GM12878 (cell line): Measurements from ENCODE around the gene DGCR8. TPM values are rescaled to one million over a fixed set of nuclear protein-coding genes. Genes with fewer than 3 reads are reported as not detected.

Source experiments
- ATAC-seq: fragments of 200-7000 bp; cut with Tn5 transposase; 3 replicates; pipeline ENCODE4 v1.9.1; 2020; ENCODE audit warnings: mild to moderate bottlenecking, moderate library complexity
- BruUV-seq: library from RNA; stranded (reverse); fragments of 400-500 nt; replicated peaks from 2 replicates; lab custom pipeline; 2021; lab: Mats Ljungman, UMichigan
- CTCF ChIA-PET: fragments of 300-600 bp; sonication (Branson Sonifier 250); formaldehyde crosslinking; extraction: SDS; loops from one replicate; lab custom pipeline; 2021; ENCODE audit warnings: inconsistent platforms; lab: Yijun Ruan, JAX
- POLR2A ChIA-PET: fragments of 350-600 bp; formaldehyde crosslinking; extraction: SDS; loops from one replicate; lab custom pipeline; 2021; ENCODE audit warnings: inconsistent platforms; lab: Charles Lee
- RAD21 ChIA-PET: fragments of 300-600 bp; sonication (Branson Sonifier 250); formaldehyde crosslinking; loops from one replicate; lab custom pipeline; 2023; ENCODE audit warnings: antibody characterized with exemption; ENCODE audit not compliant: unreplicated experiment; lab: Charles Lee
- SMC1A ChIA-PET: fragments of 300-600 bp; sonication (Branson Sonifier 250); formaldehyde crosslinking; loops from one replicate; lab custom pipeline; 2023; ENCODE audit not compliant: unreplicated experiment, uncharacterized antibody; lab: Charles Lee
- DNase-seq: peaks from one replicate; pipeline ENCODE4 v3.0.0-alpha.2; 2011; ENCODE audit warnings: low read depth, low spot score
- FAIRE-seq: peaks from 3 replicates; lab custom pipeline; 2011; peaks lifted over from hg19 to GRCh38; lab: Jason Lieb, UNC
- H2AFZ ChIP-seq: 2 replicates; pipeline ENCODE4 v1.6.0; 2011; ENCODE audit warnings: low read depth, low read length, control low read depth; ENCODE audit not compliant: control insufficient read depth
- H3K27ac ChIP-seq: 2 replicates; pipeline ENCODE4 v1.5.1; 2011; ENCODE audit warnings: control low read depth; ENCODE audit not compliant: control insufficient read depth, insufficient read depth
- H3K27me3 ChIP-seq, 2 experiments: replicated peaks in 1 of 2; 2 replicates each; pipeline versions ENCODE4 v1.6.0 to v1.6.1; 2011; ENCODE audit warnings: low read length in 1 of 2; ENCODE audit not compliant: control insufficient read depth in 2 of 2, insufficient read depth in 2 of 2
- H3K36me3 ChIP-seq, 2 experiments: 2 replicates each; pipeline ENCODE4 v1.5.1; 2011; ENCODE audit warnings: low read length in 1 of 2; ENCODE audit not compliant: control insufficient read depth in 2 of 2, insufficient read depth in 2 of 2
- H3K4me1 ChIP-seq: 2 replicates; pipeline ENCODE4 v1.6.1; 2011; ENCODE audit warnings: mild to moderate bottlenecking, low read length, moderate library complexity, mixed read lengths; ENCODE audit not compliant: control insufficient read depth, insufficient read depth
- H3K4me2 ChIP-seq: 2 replicates; pipeline ENCODE4 v1.6.0; 2011; ENCODE audit warnings: control low read depth; ENCODE audit not compliant: control insufficient read depth, insufficient read depth
- H3K4me3 ChIP-seq: fragments of 200-600 bp; sonication (generic); 2 replicates; pipeline ENCODE4 v1.5.1; 2016
- H3K79me2 ChIP-seq: 2 replicates; pipeline ENCODE4 v1.6.0; 2011; ENCODE audit warnings: low read length; ENCODE audit not compliant: control insufficient read depth, insufficient read depth
- H3K9ac ChIP-seq: 2 replicates; pipeline ENCODE4 v1.8.0; 2011; ENCODE audit warnings: low read length, control low read depth, mixed read lengths; ENCODE audit not compliant: control insufficient read depth, insufficient read depth
- H3K9me3 ChIP-seq: replicated peaks from 3 replicates; pipeline ENCODE4 v1.5.1; 2011; ENCODE audit warnings: mild to moderate bottlenecking, low read length; ENCODE audit not compliant: control insufficient read depth, insufficient read depth
- H4K20me1 ChIP-seq: 2 replicates; pipeline ENCODE4 v1.6.0; 2011; ENCODE audit not compliant: control insufficient read depth, insufficient read depth
- BMI1 ChIP-seq: fragments of 450-650 bp; IDR thresholded peaks from 2 replicates; pipeline ENCODE4 v1.6.1; 2016; ENCODE audit warnings: mild to moderate bottlenecking, moderate library complexity, borderline replicate concordance
- BRCA1 ChIP-seq: IDR thresholded peaks from 2 replicates; pipeline ENCODE4 v1.6.1; 2011; ENCODE audit warnings: low read depth, low read length, improper control_type of control experiment
- MTA3 ChIP-seq: IDR thresholded peaks from 2 replicates; pipeline ENCODE4 v1.6.1; 2012; ENCODE audit warnings: low read length, inconsistent platforms, borderline replicate concordance
- POLR2A ChIP-seq: IDR thresholded peaks from 2 replicates; pipeline ENCODE4 v1.6.1; 2011; ENCODE audit warnings: low read depth, mild to moderate bottlenecking, low read length
- RAD21 ChIP-seq: IDR thresholded peaks from 2 replicates; pipeline ENCODE4 v1.6.1; 2011; ENCODE audit warnings: mild to moderate bottlenecking, low read depth, low read length, moderate library complexity; ENCODE audit not compliant: insufficient read depth
- SKIL ChIP-seq: fragments of 450-650 bp; IDR thresholded peaks from 2 replicates; pipeline ENCODE4 v1.6.1; 2017; ENCODE audit warnings: mild to moderate bottlenecking, low read depth, inconsistent platforms; ENCODE audit not compliant: poor library complexity, severe bottlenecking
- YY1 ChIP-seq: IDR thresholded peaks from 2 replicates; pipeline ENCODE4 v1.6.1; 2011; ENCODE audit warnings: low read depth, mild to moderate bottlenecking, low read length
- ZSCAN29 ChIP-seq: fragments of 450-650 bp; IDR thresholded peaks from 2 replicates; pipeline ENCODE4 v1.6.1; 2017; ENCODE audit warnings: mild to moderate bottlenecking, moderate library complexity
- WGBS: methylation state at CpG from one replicate; pipeline ENCODE4 v1.1.6; 2016; ENCODE audit warnings: low lambda C conversion rate; ENCODE audit not compliant: insufficient replicate concordance, insufficient coverage; ENCODE audit errors: missing lambda C conversion rate; 5-methylcytosine and 5-hydroxymethylcytosine counted together
- in situ Hi-C: fragments of 300-500 bp; cut with MboI; formaldehyde crosslinking; loops from 9 replicates; pipeline ENCODE4 v1.14.3; 2018; ENCODE audit warnings: mixed read lengths
- intact Hi-C: fragments of 100-400 bp; cut with micrococcal nuclease; formaldehyde crosslinking; loops from one replicate; pipeline ENCODE4 v1.14.2; 2022; ENCODE audit not compliant: unreplicated experiment
- polyA plus RNA-seq, 11 experiments: library from polyadenylated mRNA; depleted of rRNA in 4 of 11; unstranded in 6 of 11; stranded (reverse) in 5 of 11; fragments of >200 nt; fragmentation: Nextera tagmentation in 4 of 11; fragmentation: Illumina TruSeq in 1 of 11; extraction: Ambion mirVana in 4 of 11; extraction: Trizol in 1 of 11; gene quantifications; 1 replicate in 1 of 11; 2 replicates in 10 of 11; pipeline versions ENCODE4 v1.2.1 to v1.2.3, GENCODE V29; 2011 to 2016; ENCODE audit warnings: inconsistent platforms in 2 of 11, missing spikeins in 2 of 11, low read depth in 1 of 11
- total RNA-seq, 4 experiments: library from RNA; depleted of rRNA in 3 of 4; stranded (reverse); fragments of >200 nt in 3 of 4; fragmentation: Illumina TruSeq in 1 of 4; extraction: Trizol in 1 of 4; gene quantifications; 2 replicates each; pipeline versions ENCODE4 v1.2.1 to v1.2.3, GENCODE V29; 2013 to 2021
- TF ChIP-seq, protein P1 (sequence below): fragments of 450-650 bp; IDR thresholded peaks from 2 replicates; pipeline ENCODE4 v1.6.1; 2017; ENCODE audit warnings: mild to moderate bottlenecking, moderate library complexity

The DGCR8 gene
- total and polyA plus RNA-seq, 10 of the 15 experiments (the other 5 are each of a cell fraction or from before 2014, with no cell fraction given) = 1.2 to 35.1 (median 17.2) TPM

- ChIA-PET SMC1A (no interaction called here), RAD21 (no interaction called here), POLR2A (no interaction called here), CTCF (interaction anchor here (1.6 kb wide), 1 partner anchor 130 kb away, joined by 3 read pairs; no protein-coding TSS in a partner anchor)
- H3K9me3 ChIP-seq = no peaks in the 10 kb centered on the region
- H3K4me2 ChIP-seq = no peak overlapping the region
- 13% methylated on average over 7 of the region's 7 CpGs for WGBS
- DNase-seq (no peak), FAIRE-seq (no peak), ATAC-seq (no peak)
- no peak overlapping the region for H3K27ac ChIP-seq
- no peak overlapping the region for H3K9ac ChIP-seq
- no peaks in the 10 kb centered on the region for H4K20me1 ChIP-seq
- no peak overlapping the region for H2AFZ ChIP-seq
- TF ChIP-seq MTA3 = no peak
- no peak for TF ChIP-seq BRCA1
- H3K36me3 ChIP-seq = no peaks in the 10 kb centered on the region
- intact Hi-C loops = loop anchor here (5.0 kb wide), 4 partner anchors 81 to 341 kb away; partner anchors contain the start of genes KLHL22 and RTN4R
- H3K79me2 ChIP-seq = no peaks in the 10 kb centered on the region
- H3K27me3 ChIP-seq = peaks cover 1 to 2% of the 10 kb centered on the region in 2 experiments; a peak in 3 of 4 replicates
- no TSS peak for BruUV-seq
- in situ Hi-C loops = loop anchor here (10.0 kb wide), 2 partner anchors 109 to 139 kb away; partner anchors contain the start of gene RTN4R
- no peaks in the 10 kb centered on the region for H3K4me1 ChIP-seq
- no peak overlapping the region for H3K4me3 ChIP-seq
These were observed 76.0 kb downstream of the DGCR8 start for GRCh38 chr22:20156042-20156389.

DNA sequence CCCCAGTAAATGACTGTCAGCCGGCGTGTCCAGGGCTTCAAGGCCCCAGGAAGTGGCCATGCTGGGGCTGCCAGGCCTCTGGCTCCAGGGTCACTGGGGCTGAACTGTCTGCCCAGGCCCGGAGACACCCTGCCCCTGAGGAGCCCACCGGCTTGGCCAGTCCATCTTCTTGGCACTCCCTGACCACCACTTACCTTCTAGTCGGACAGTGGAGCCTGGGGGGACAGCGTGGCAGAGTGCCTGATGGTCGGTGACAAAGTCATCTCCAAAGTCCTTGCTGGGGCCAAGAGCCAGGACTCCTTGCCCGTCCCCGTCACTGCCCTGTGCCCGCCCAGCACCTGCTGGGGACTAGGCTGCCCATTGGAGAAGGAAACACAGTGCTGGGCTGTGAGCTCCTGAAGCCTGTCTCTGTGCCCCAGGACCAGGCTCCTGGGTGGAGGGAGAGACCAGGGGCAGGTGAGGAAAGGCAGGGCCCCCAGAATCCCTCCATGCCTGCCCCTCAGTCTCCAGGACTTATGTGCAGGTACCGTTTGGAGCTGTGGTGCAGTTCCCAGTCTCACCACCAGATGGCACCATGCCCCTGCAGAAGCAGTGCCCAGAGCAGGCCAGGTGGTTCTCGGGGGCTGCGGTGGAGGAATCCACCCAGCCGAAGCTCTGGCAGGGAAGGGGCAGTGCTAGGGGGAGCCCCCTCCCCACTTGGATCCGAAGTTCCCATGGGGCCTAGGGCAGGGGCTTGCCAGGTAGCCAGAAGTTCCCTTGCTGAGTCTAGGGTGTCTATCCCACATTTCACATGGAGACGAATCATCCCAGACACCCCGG, 76.8 kb downstream of the DGCR8 start:
- WGBS = 24% methylated on average over 15 of the region's 17 CpGs
- H2AFZ ChIP-seq = no peak overlapping the region
- no peaks in the 10 kb centered on the region for H3K79me2 ChIP-seq
- in situ Hi-C loops = loop anchor here (10.0 kb wide), 2 partner anchors 108 to 138 kb away; partner anchors contain the start of gene RTN4R
- no peaks in the 10 kb centered on the region for H3K9me3 ChIP-seq
- H3K9ac ChIP-seq = no peak overlapping the region
- intact Hi-C loops = loop anchor here (1.0 to 5.0 kb wide), 5 partner anchors 80 to 340 kb away; partner anchors contain the start of genes KLHL22 and RTN4R
- no peaks in the 10 kb centered on the region for H3K36me3 ChIP-seq
- H3K4me3 ChIP-seq = no peak overlapping the region
- no peak overlapping the region for H3K4me2 ChIP-seq
- H3K27ac ChIP-seq = no peak overlapping the region
- FAIRE-seq = peak; percentile 89
- peaks cover 1 to 2% of the 10 kb centered on the region in 2 experiments; a peak in 3 of 4 replicates for H3K27me3 ChIP-seq
- DNase-seq = peak; percentile 17
- BruUV-seq = no TSS peak
- ChIA-PET SMC1A (interaction anchor here (0.9 to 1.1 kb wide), 2 partner anchors 129 to 300 kb away, joined by 3 read pairs; no protein-coding TSS in a partner anchor), POLR2A (no interaction called here), CTCF (interaction anchor here (0.7 to 2.5 kb wide), 19 partner anchors 10 to 185 kb away, joined by 3 to 29 read pairs (median 3); no protein-coding TSS in a partner anchor), RAD21 (interaction anchor here (0.8 to 1.3 kb wide), 6 partner anchors 10 to 130 kb away, joined by 3 to 21 read pairs (median 4); no protein-coding TSS in a partner anchor)
- peak; percentile 94 for ATAC-seq
- H4K20me1 ChIP-seq = no peaks in the 10 kb centered on the region
- H3K4me1 ChIP-seq = no peaks in the 10 kb centered on the region
- TF ChIP-seq SKIL (no peak), BMI1 (no peak), POLR2A (no peak), YY1 (peak; percentile 68), ZSCAN29 (no peak), RAD21 (peak; percentile 100)
- TF ChIP-seq, protein P1, sequence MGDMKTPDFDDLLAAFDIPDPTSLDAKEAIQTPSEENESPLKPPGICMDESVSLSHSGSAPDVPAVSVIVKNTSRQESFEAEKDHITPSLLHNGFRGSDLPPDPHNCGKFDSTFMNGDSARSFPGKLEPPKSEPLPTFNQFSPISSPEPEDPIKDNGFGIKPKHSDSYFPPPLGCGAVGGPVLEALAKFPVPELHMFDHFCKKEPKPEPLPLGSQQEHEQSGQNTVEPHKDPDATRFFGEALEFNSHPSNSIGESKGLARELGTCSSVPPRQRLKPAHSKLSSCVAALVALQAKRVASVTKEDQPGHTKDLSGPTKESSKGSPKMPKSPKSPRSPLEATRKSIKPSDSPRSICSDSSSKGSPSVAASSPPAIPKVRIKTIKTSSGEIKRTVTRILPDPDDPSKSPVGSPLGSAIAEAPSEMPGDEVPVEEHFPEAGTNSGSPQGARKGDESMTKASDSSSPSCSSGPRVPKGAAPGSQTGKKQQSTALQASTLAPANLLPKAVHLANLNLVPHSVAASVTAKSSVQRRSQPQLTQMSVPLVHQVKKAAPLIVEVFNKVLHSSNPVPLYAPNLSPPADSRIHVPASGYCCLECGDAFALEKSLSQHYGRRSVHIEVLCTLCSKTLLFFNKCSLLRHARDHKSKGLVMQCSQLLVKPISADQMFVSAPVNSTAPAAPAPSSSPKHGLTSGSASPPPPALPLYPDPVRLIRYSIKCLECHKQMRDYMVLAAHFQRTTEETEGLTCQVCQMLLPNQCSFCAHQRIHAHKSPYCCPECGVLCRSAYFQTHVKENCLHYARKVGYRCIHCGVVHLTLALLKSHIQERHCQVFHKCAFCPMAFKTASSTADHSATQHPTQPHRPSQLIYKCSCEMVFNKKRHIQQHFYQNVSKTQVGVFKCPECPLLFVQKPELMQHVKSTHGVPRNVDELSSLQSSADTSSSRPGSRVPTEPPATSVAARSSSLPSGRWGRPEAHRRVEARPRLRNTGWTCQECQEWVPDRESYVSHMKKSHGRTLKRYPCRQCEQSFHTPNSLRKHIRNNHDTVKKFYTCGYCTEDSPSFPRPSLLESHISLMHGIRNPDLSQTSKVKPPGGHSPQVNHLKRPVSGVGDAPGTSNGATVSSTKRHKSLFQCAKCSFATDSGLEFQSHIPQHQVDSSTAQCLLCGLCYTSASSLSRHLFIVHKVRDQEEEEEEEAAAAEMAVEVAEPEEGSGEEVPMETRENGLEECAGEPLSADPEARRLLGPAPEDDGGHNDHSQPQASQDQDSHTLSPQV = peak; percentile 38; the same call in 1 of the 2 replicates
